ENCODE results near the gene RTN4.
"Not testable (repeated sequence)": the region's sequence is repeated elsewhere in the genome, so short reads cannot be mapped to it uniquely, and the experiment has no call there.

Gene RTN4

GRCh38 chr2:54997826-54998225, 52.4 kb downstream of the RTN4 start:
- Histone ChIP-seq H4K20me1 (ENCODE audit: insufficient read depth, low read length) (peaks cover 80% of the 10 kb centered on the region), H3K4me3 (ENCODE audit: low read depth in 1 of 2, low read length in 2 of 2) (no peak overlapping the region), H3K9me3 (ENCODE audit: insufficient read depth, low read length, severe bottlenecking) (no peaks in the 10 kb centered on the region), H3K27ac (ENCODE audit: low read length) (no peak overlapping the region), H3K4me1 (ENCODE audit: insufficient read depth, low read length) (no peaks in the 10 kb centered on the region), H3K4me2 (ENCODE audit: insufficient read depth, low read length) (no peak overlapping the region), H3K9ac (ENCODE audit: low read depth, low read length) (no peak overlapping the region), H3K79me2 (ENCODE audit: insufficient read depth, low read length) (peaks cover 100% of the 10 kb centered on the region), H3K36me3 (ENCODE audit: insufficient read depth, low read length) (no peaks in the 10 kb centered on the region; the same call in 1 of the 2 replicates), H2AFZ (ENCODE audit: low read depth, low read length) (no peak overlapping the region), H3K27me3 (ENCODE audit: insufficient read depth, low read length, poor library complexity) (no peaks in the 10 kb centered on the region)
- TF ChIP-seq CTCF (IDR thresholded peaks at IDR 0.05; ENCODE audit: borderline replicate concordance, extremely low read depth, low read length, poor library complexity, severe bottlenecking) (no peak), EZH2 (IDR thresholded peaks at IDR 0.05; ENCODE audit: borderline replicate concordance, low read depth, low read length, severe bottlenecking) (no peak)
- no peak for DNase-seq
- no peak for ATAC-seq (ENCODE audit: insufficient read depth, low read depth)

- H2AFZ ChIP-seq (ENCODE audit: low read depth, low read length) = no peak overlapping the region
- no peak for TF ChIP-seq CTCF (IDR thresholded peaks at IDR 0.05; ENCODE audit: borderline replicate concordance, extremely low read depth, low read length, poor library complexity, severe bottlenecking)
- TF ChIP-seq EZH2 (IDR thresholded peaks at IDR 0.05; ENCODE audit: borderline replicate concordance, low read depth, low read length, severe bottlenecking) = no peak
- DNase-seq = no peak
- no peak overlapping the region for H3K4me3 ChIP-seq (ENCODE audit: low read depth in 1 of 2, low read length in 2 of 2)
- H3K27me3 ChIP-seq (ENCODE audit: insufficient read depth, low read length, poor library complexity) = no peaks in the 10 kb centered on the region
- H3K4me2 ChIP-seq (ENCODE audit: insufficient read depth, low read length) = no peak overlapping the region
- H4K20me1 ChIP-seq (ENCODE audit: insufficient read depth, low read length) = peaks cover 78% of the 10 kb centered on the region
- peaks cover 99% of the 10 kb centered on the region for H3K79me2 ChIP-seq (ENCODE audit: insufficient read depth, low read length)
- H3K9me3 ChIP-seq (ENCODE audit: insufficient read depth, low read length, severe bottlenecking) = no peaks in the 10 kb centered on the region
- no peaks in the 10 kb centered on the region; the same call in 1 of the 2 replicates for H3K36me3 ChIP-seq (ENCODE audit: insufficient read depth, low read length)
- H3K27ac ChIP-seq (ENCODE audit: low read length) = no peak overlapping the region
- no peak overlapping the region for H3K9ac ChIP-seq (ENCODE audit: low read depth, low read length)
- 0 out of 3 replicates have a peak, but pooled peaks have one; percentile 7 for ATAC-seq (ENCODE audit: insufficient read depth, low read depth)
- no peaks in the 10 kb centered on the region for H3K4me1 ChIP-seq (ENCODE audit: insufficient read depth, low read length)
These were observed 54.7 kb downstream of the RTN4 start for GRCh38 chr2:54995553-54995952.

GRCh38 chr2:54990694-54991093, 59.6 kb downstream of the RTN4 start:
- Histone ChIP-seq H3K36me3 (ENCODE audit: insufficient read depth, low read length) (peaks cover 28% of the 10 kb centered on the region), H3K79me2 (ENCODE audit: insufficient read depth, low read length) (peaks cover 99% of the 10 kb centered on the region), H4K20me1 (ENCODE audit: insufficient read depth, low read length) (peaks cover 77% of the 10 kb centered on the region)
- not testable (repeated sequence) for H3K27ac ChIP-seq (ENCODE audit: low read length); H3K9me3 ChIP-seq (ENCODE audit: insufficient read depth, low read length, severe bottlenecking); H3K9ac ChIP-seq (ENCODE audit: low read depth, low read length); H3K4me2 ChIP-seq (ENCODE audit: insufficient read depth, low read length); DNase-seq; ATAC-seq (ENCODE audit: insufficient read depth, low read depth); H3K4me1 ChIP-seq (ENCODE audit: insufficient read depth, low read length); H2AFZ ChIP-seq (ENCODE audit: low read depth, low read length); H3K27me3 ChIP-seq (ENCODE audit: insufficient read depth, low read length, poor library complexity); H3K4me3 ChIP-seq (ENCODE audit: low read depth in 1 of 2, low read length in 2 of 2)

- no peak for ATAC-seq (ENCODE audit: insufficient read depth, low read depth)
- H3K9ac ChIP-seq (ENCODE audit: low read depth, low read length) = no peak overlapping the region
- no peak overlapping the region for H3K4me3 ChIP-seq (ENCODE audit: low read depth in 1 of 2, low read length in 2 of 2)
- no peak for TF ChIP-seq EZH2 (IDR thresholded peaks at IDR 0.05; ENCODE audit: borderline replicate concordance, low read depth, low read length, severe bottlenecking)
- TF ChIP-seq CTCF (IDR thresholded peaks at IDR 0.05; ENCODE audit: borderline replicate concordance, extremely low read depth, low read length, poor library complexity, severe bottlenecking) = no peak
- no peaks in the 10 kb centered on the region for H3K4me1 ChIP-seq (ENCODE audit: insufficient read depth, low read length)
- H3K4me2 ChIP-seq (ENCODE audit: insufficient read depth, low read length) = no peak overlapping the region
- H3K27ac ChIP-seq (ENCODE audit: low read length) = no peak overlapping the region
- peaks cover 48% of the 10 kb centered on the region for H3K36me3 ChIP-seq (ENCODE audit: insufficient read depth, low read length)
- no peak overlapping the region for H2AFZ ChIP-seq (ENCODE audit: low read depth, low read length)
- peaks cover 99% of the 10 kb centered on the region for H3K79me2 ChIP-seq (ENCODE audit: insufficient read depth, low read length)
- H4K20me1 ChIP-seq (ENCODE audit: insufficient read depth, low read length) = peaks cover 73% of the 10 kb centered on the region
- DNase-seq = no peak
- no peaks in the 10 kb centered on the region for H3K27me3 ChIP-seq (ENCODE audit: insufficient read depth, low read length, poor library complexity)
- H3K9me3 ChIP-seq (ENCODE audit: insufficient read depth, low read length, severe bottlenecking) = no peaks in the 10 kb centered on the region
These were observed 61.6 kb downstream of the RTN4 start for GRCh38 chr2:54988612-54989011.
